CD14-positive monocyte (primary cell): ENCODE data around the gene TRIM44. TPM values are rescaled to one million over a fixed set of nuclear protein-coding genes. Genes with fewer than 3 reads are reported as not detected.

Experiments used
- DNase-seq, 3 donors: peaks; one replicate each; pipeline ENCODE4 v3.0.0-alpha.2; 2011 to 2022
- H2AFZ ChIP-seq: 2 replicates; pipeline ENCODE4 v1.6.0; 2012; ENCODE audit warnings: mild to moderate bottlenecking, low read depth, low read length, inconsistent platforms; ENCODE audit not compliant: insufficient read depth, poor library complexity, severe bottlenecking
- H3K27ac ChIP-seq, 2 donors: 1 replicate in 1 of 2; 2 replicates in 1 of 2; pipeline ENCODE4 v1.5.1; 2012 to 2013; ENCODE audit warnings: low read length in 2 of 2, control low read depth in 1 of 2, inconsistent platforms in 1 of 2, low read depth in 1 of 2, mild to moderate bottlenecking in 1 of 2
- H3K27me3 ChIP-seq, 2 donors: one replicate each; pipeline versions ENCODE4 v1.6.0 to v1.6.1; 2011 to 2013; ENCODE audit warnings: low read length in 2 of 2; ENCODE audit not compliant: control insufficient read depth in 2 of 2, insufficient read depth in 2 of 2
- H3K36me3 ChIP-seq, 2 donors: replicated peaks in 1 of 2; 1 replicate in 1 of 2; 2 replicates in 1 of 2; pipeline versions ENCODE4 v1.5.1 to v1.6.1; 2012 to 2013; ENCODE audit warnings: low read length in 2 of 2, control low read depth in 1 of 2, inconsistent platforms in 1 of 2, mild to moderate bottlenecking in 1 of 2; ENCODE audit not compliant: insufficient read depth in 2 of 2, control insufficient read depth in 1 of 2
- H3K4me1 ChIP-seq, 2 donors: 1 replicate in 1 of 2; 2 replicates in 1 of 2; pipeline versions ENCODE4 v1.5.1 to v1.6.1; 2012 to 2013; ENCODE audit warnings: low read length in 2 of 2, control low read depth in 1 of 2, inconsistent platforms in 1 of 2, mild to moderate bottlenecking in 1 of 2, moderate library complexity in 1 of 2; ENCODE audit not compliant: insufficient read depth in 2 of 2, control insufficient read depth in 1 of 2
- H3K4me2 ChIP-seq: replicated peaks from 2 replicates; pipeline ENCODE3; 2012; ENCODE audit warnings: low read length, moderate library complexity, mild to moderate bottlenecking; ENCODE audit not compliant: poor library complexity, severe bottlenecking; ENCODE audit errors: extremely low read depth
- H3K4me3 ChIP-seq, 3 experiments: fragments of 200-600 bp in 1 of 3; sonication (generic) in 1 of 3; replicated peaks in 1 of 3; 1 replicate in 2 of 3; 2 replicates in 1 of 3; pipeline ENCODE4 v1.5.1; 2011 to 2013; ENCODE audit warnings: low read length in 3 of 3, mild to moderate bottlenecking in 3 of 3, control low read depth in 2 of 3, low read depth in 2 of 3, inconsistent platforms in 1 of 3, moderate library complexity in 1 of 3
- H3K79me2 ChIP-seq: 2 replicates; pipeline ENCODE4 v1.6.0; 2012; ENCODE audit warnings: mild to moderate bottlenecking, control low read depth, inconsistent platforms, low read length, moderate library complexity; ENCODE audit not compliant: insufficient read depth
- H3K9ac ChIP-seq: 2 replicates; pipeline ENCODE4 v1.6.0; 2017; ENCODE audit warnings: low read length, mild to moderate bottlenecking; ENCODE audit not compliant: insufficient read depth, poor library complexity, severe bottlenecking
- H3K9me3 ChIP-seq, 2 donors: replicated peaks in 1 of 2; 1 replicate in 1 of 2; 2 replicates in 1 of 2; pipeline versions ENCODE4 v1.5.1 to v1.6.1; 2012 to 2013; ENCODE audit warnings: low read length in 2 of 2, control low read depth in 1 of 2; ENCODE audit not compliant: control insufficient read depth in 1 of 2, insufficient read depth in 1 of 2
- H4K20me1 ChIP-seq: 2 replicates; pipeline ENCODE4 v1.6.0; 2012; ENCODE audit warnings: mild to moderate bottlenecking, low read length, control low read depth, moderate library complexity; ENCODE audit not compliant: insufficient read depth
- H3K27ac Mint-ChIP-seq, 7 donors: one replicate each; pipeline ENCODE4 v1.8.0; 2020; ENCODE audit warnings: mild to moderate bottlenecking in 7 of 7, mixed read lengths in 7 of 7, moderate library complexity in 6 of 7, inconsistent platforms in 2 of 7
- H3K27me3 Mint-ChIP-seq, 3 donors: one replicate each; pipeline ENCODE4 v1.8.0; 2021 to 2022; ENCODE audit warnings: low read depth in 3 of 3, mild to moderate bottlenecking in 3 of 3, mixed read lengths in 3 of 3, moderate library complexity in 3 of 3, inconsistent platforms in 1 of 3
- H3K36me3 Mint-ChIP-seq, 2 donors: one replicate each; pipeline ENCODE4 v1.8.0; 2020; ENCODE audit warnings: mixed read lengths in 2 of 2, inconsistent platforms in 1 of 2, mild to moderate bottlenecking in 1 of 2
- H3K4me1 Mint-ChIP-seq: one replicate; pipeline ENCODE4 v1.8.0; 2020; ENCODE audit warnings: mild to moderate bottlenecking, mixed read lengths
- H3K4me3 Mint-ChIP-seq, 2 donors: one replicate each; pipeline ENCODE4 v1.8.0; 2020; ENCODE audit warnings: mild to moderate bottlenecking in 2 of 2, mixed read lengths in 2 of 2, moderate library complexity in 1 of 2
- H3K9me3 Mint-ChIP-seq, 7 donors: one replicate each; pipeline ENCODE4 v1.8.0; 2020 to 2022; ENCODE audit warnings: mixed read lengths in 7 of 7, mild to moderate bottlenecking in 6 of 7, moderate library complexity in 6 of 7, inconsistent platforms in 2 of 7
- WGBS: methylation state at CpG from one replicate; pipeline ENCODE4 v1.1.5; 2013; ENCODE audit warnings: missing lambda C conversion rate; ENCODE audit not compliant: insufficient coverage; 5-methylcytosine and 5-hydroxymethylcytosine counted together
- intact Hi-C, 2 donors: fragments of 100-400 bp; cut with micrococcal nuclease; formaldehyde crosslinking; loops; one replicate each; pipeline versions ENCODE4 v1.15.0 to v1.15.1; 2023
- polyA plus RNA-seq, 3 donors: library from polyadenylated mRNA; depleted of rRNA in 1 of 3; unstranded in 2 of 3; stranded (reverse) in 1 of 3; fragments of 300-500 nt in 2 of 3; fragments of >200 nt in 1 of 3; fragmentation: Illumina TruSeq in 2 of 3; gene quantifications; 1 replicate in 2 of 3; 2 replicates in 1 of 3; pipeline ENCODE4 v1.2.3, GENCODE V29; 2012 to 2021
- TF ChIP-seq, protein P1 (sequence below): fragments of 200-600 bp; IDR thresholded peaks from one replicate; pipeline ENCODE4 v1.8.0; 2022; ENCODE audit warnings: antibody characterized with exemption, mild to moderate bottlenecking

TRIM44 gene
- polyA plus RNA-seq, 3 donors, result 25.3 to 47.1 (median 45.9) TPM

GRCh38 chr11:35654711-35655110 lies 7.9 kb upstream of the TRIM44 start:
- H3K79me2 ChIP-seq, result no peaks in the 10 kb centered on the region
- H2AFZ ChIP-seq, result no peak overlapping the region
- H3K4me1 ChIP-seq, result no peaks in the 10 kb centered on the region
- H3K27ac ChIP-seq, result no peak overlapping the region
- Mint-ChIP-seq H3K27me3 (peaks cover 27 to 42% (median 29%) of the 10 kb centered on the region in 3 donors), H3K4me1 (peaks cover 4% of the 10 kb centered on the region), H3K9me3 (peaks cover 0 to 5% (median 2%) of the 10 kb centered on the region in 7 donors), H3K27ac (peak overlapping the region in 1 of 7 donors; percentile 50), H3K4me3 (no peak overlapping the region), H3K36me3 (no peaks in the 10 kb centered on the region)
- no peaks in the 10 kb centered on the region for H4K20me1 ChIP-seq
- no peaks in the 10 kb centered on the region for H3K36me3 ChIP-seq
- no CpG with 5 or more reads among the region's 6 CpGs for WGBS
- H3K27me3 ChIP-seq, result peaks cover 16 to 24% of the 10 kb centered on the region in 2 donors
- no peak for DNase-seq
- no peaks in the 10 kb centered on the region for H3K9me3 ChIP-seq
- H3K4me2 ChIP-seq, result no peak overlapping the region
- no peak overlapping the region for H3K4me3 ChIP-seq
- intact Hi-C loops, result no loop called here
- H3K9ac ChIP-seq, result no peak overlapping the region
- TF ChIP-seq, protein P1, sequence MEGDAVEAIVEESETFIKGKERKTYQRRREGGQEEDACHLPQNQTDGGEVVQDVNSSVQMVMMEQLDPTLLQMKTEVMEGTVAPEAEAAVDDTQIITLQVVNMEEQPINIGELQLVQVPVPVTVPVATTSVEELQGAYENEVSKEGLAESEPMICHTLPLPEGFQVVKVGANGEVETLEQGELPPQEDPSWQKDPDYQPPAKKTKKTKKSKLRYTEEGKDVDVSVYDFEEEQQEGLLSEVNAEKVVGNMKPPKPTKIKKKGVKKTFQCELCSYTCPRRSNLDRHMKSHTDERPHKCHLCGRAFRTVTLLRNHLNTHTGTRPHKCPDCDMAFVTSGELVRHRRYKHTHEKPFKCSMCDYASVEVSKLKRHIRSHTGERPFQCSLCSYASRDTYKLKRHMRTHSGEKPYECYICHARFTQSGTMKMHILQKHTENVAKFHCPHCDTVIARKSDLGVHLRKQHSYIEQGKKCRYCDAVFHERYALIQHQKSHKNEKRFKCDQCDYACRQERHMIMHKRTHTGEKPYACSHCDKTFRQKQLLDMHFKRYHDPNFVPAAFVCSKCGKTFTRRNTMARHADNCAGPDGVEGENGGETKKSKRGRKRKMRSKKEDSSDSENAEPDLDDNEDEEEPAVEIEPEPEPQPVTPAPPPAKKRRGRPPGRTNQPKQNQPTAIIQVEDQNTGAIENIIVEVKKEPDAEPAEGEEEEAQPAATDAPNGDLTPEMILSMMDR, result no peak

- intact Hi-C loops, result no loop called here
Measured at GRCh38 chr11:35655254-35655653, 7.3 kb upstream of the TRIM44 start.

More at GRCh38 chr11:35655254-35655653, 7.3 kb upstream of the TRIM44 start:
- peaks cover 0 to 5% (median 2%) of the 10 kb centered on the region in 7 donors for H3K9me3 Mint-ChIP-seq
- no peak for DNase-seq
- peak overlapping the region in 1 of 2 donors; percentile 2 for H3K4me3 Mint-ChIP-seq
- Histone ChIP-seq H3K4me3 (no peak overlapping the region), H4K20me1 (no peaks in the 10 kb centered on the region), H3K4me2 (no peak overlapping the region), H3K27me3 (peaks cover 16 to 25% of the 10 kb centered on the region in 2 donors), H3K79me2 (no peaks in the 10 kb centered on the region), H3K27ac (no peak overlapping the region), H3K4me1 (no peaks in the 10 kb centered on the region), H3K9me3 (no peaks in the 10 kb centered on the region), H3K9ac (no peak overlapping the region), H3K36me3 (no peaks in the 10 kb centered on the region), H2AFZ (no peak overlapping the region)
- H3K27me3 Mint-ChIP-seq, result peaks cover 27 to 48% (median 32%) of the 10 kb centered on the region in 3 donors
- no peak overlapping the region for H3K27ac Mint-ChIP-seq
- H3K36me3 Mint-ChIP-seq, result no peaks in the 10 kb centered on the region
- TF ChIP-seq, protein P1, result no peak
- no CpG with 5 or more reads among the region's 1 CpG for WGBS
- H3K4me1 Mint-ChIP-seq, result peaks cover 4% of the 10 kb centered on the region
